AG09309 (cell line): ENCODE results near the gene MYO18A.
"Not testable (repeated sequence)": the region's sequence is repeated elsewhere in the genome, so short reads cannot be mapped to it uniquely, and the experiment has no call there.

Source experiments
- DNase-seq: peaks from one replicate; pipeline ENCODE4 v3.0.0-alpha.2; 2010; ENCODE audit warnings: low read depth
- H3K4me3 ChIP-seq: 2 replicates; pipeline ENCODE4 v1.5.1; 2011; ENCODE audit warnings: mild to moderate bottlenecking, low read depth, low read length, moderate library complexity; ENCODE audit not compliant: control insufficient read depth
- TF ChIP-seq, protein P1 (sequence below): IDR thresholded peaks from 2 replicates; pipeline ENCODE4 v1.5.1; 2011; ENCODE audit warnings: mild to moderate bottlenecking, low read depth, low read length, inconsistent platforms; ENCODE audit not compliant: insufficient read depth, control insufficient read depth; ENCODE audit errors: missing control alignments

Gene MYO18A

DNA sequence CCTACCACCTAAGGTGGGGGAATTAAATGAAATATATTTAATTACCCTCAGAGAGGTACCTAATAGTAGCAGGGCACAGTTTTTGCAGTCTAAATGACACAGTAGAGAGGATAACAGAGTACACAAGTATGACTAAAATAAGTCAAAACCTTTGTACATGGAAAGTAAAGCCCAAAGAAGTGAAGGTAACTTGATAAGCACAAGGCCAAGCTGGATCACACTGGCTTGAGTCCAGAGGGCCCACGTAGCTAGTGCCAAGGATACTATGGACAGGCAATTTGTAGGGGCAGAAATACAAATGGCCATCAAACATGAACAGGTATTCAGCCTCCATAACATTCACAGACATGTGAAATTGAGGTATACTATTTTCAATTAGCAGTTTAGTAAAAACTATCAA lies 7.6 kb downstream of the MYO18A start:
- TF ChIP-seq, protein P1, sequence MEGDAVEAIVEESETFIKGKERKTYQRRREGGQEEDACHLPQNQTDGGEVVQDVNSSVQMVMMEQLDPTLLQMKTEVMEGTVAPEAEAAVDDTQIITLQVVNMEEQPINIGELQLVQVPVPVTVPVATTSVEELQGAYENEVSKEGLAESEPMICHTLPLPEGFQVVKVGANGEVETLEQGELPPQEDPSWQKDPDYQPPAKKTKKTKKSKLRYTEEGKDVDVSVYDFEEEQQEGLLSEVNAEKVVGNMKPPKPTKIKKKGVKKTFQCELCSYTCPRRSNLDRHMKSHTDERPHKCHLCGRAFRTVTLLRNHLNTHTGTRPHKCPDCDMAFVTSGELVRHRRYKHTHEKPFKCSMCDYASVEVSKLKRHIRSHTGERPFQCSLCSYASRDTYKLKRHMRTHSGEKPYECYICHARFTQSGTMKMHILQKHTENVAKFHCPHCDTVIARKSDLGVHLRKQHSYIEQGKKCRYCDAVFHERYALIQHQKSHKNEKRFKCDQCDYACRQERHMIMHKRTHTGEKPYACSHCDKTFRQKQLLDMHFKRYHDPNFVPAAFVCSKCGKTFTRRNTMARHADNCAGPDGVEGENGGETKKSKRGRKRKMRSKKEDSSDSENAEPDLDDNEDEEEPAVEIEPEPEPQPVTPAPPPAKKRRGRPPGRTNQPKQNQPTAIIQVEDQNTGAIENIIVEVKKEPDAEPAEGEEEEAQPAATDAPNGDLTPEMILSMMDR = no peak
- no peak overlapping the region for H3K4me3 ChIP-seq
- no peak for DNase-seq

- DNase-seq = no peak
- TF ChIP-seq, protein P1 = no peak
- no peak overlapping the region for H3K4me3 ChIP-seq
Observed at GRCh38 chr17:29170682-29171081, 9.5 kb downstream of the MYO18A start.

DNA sequence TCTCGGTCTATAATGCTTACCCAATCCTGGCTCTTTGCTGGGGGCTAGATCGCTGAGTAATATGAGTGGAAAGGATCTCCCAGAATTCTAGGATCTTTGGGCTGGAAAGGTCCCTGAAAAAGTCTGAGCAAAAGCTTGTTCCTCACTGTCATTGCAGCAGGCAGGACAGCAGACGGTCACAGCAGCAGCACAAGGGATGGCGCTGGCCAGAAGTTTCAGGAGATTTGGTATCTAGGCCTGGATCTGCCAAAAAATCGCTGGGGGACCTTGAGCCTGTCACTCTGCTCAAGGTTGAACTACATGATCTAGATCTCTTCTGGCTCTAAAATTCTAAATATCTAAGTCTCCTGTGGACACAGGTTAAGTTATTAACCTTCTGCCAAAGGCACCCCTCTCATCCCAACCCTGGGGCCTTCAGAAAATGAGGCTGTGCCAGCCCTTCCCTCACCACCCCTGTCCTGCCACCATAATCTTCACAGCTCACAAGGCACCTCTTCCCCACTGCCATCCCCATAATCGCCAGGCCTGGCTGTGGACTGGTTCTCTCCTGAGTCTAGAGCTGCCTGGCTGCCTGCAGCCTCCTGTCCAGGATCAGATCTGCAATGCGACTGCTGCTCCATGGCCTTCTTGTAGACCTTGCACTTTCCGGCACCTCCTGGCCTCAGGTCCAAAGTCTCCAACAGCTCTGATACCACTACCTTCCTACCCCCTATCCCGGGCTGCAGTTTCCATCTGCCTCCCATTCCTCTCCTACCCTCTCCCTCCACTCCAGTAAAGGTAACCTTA lies 10.2 kb downstream of the MYO18A start:
- TF ChIP-seq, protein P1 = no peak
- no peak overlapping the region for H3K4me3 ChIP-seq
- no peak for DNase-seq

- not testable (repeated sequence) for H3K4me3 ChIP-seq, DNase-seq
Observed at GRCh38 chr17:29168759-29169126, 11.5 kb downstream of the MYO18A start.

- no peak overlapping the region for H3K4me3 ChIP-seq
- TF ChIP-seq, protein P1 = no peak
- no peak for DNase-seq
Observed at GRCh38 chr17:29168079-29168758, 12.0 kb downstream of the MYO18A start.

- DNase-seq = no peak
- TF ChIP-seq, protein P1 = no peak
Observed at GRCh38 chr17:29167393-29168078, 12.7 kb downstream of the MYO18A start.

GRCh38 chr17:29166507-29166887 lies 13.7 kb downstream of the MYO18A start:
- DNase-seq = no peak
- no peak overlapping the region for H3K4me3 ChIP-seq
- TF ChIP-seq, protein P1 = no peak

More at GRCh38 chr17:29167393-29168078, 12.7 kb downstream of the MYO18A start:
- H3K4me3 ChIP-seq = no peak overlapping the region
